CD4-positive, CD25-positive, alpha-beta regulatory T cell (primary cell): ENCODE data around the gene TMEM39B. TPM values are rescaled to one million over a fixed set of nuclear protein-coding genes. Genes with fewer than 3 reads are reported as not detected.

Experiments
- ATAC-seq, 2 donors: fragments of 150-1000 bp; cut with Tn5 transposase; one replicate each; pipeline ENCODE4 v1.10.0; 2021; ENCODE audit warnings: low read depth in 2 of 2, moderate number of reproducible peaks in 2 of 2, moderate library complexity in 1 of 2
- DNase-seq, 3 donors: peaks; one replicate each; pipeline versions ENCODE4 v3.0.0 to v3.0.0-alpha.2; 2012 to 2022; ENCODE audit warnings: mixed read lengths in 1 of 3
- H3K27ac ChIP-seq: one replicate; pipeline ENCODE4 v1.7.0; 2013; ENCODE audit warnings: mild to moderate bottlenecking, low read length; ENCODE audit not compliant: insufficient read depth, poor library complexity, severe bottlenecking
- H3K27me3 ChIP-seq: one replicate; pipeline ENCODE4 v1.7.0; 2013; ENCODE audit warnings: low read length; ENCODE audit not compliant: control insufficient read depth, insufficient read depth
- H3K36me3 ChIP-seq: one replicate; pipeline ENCODE4 v1.7.0; 2013; ENCODE audit warnings: mild to moderate bottlenecking, low read length, moderate library complexity; ENCODE audit not compliant: control insufficient read depth, insufficient read depth
- H3K4me1 ChIP-seq: 2 replicates; pipeline ENCODE4 v1.7.0; 2013; ENCODE audit warnings: mild to moderate bottlenecking, low read length; ENCODE audit not compliant: insufficient read depth, control insufficient read depth, poor library complexity, severe bottlenecking
- H3K4me3 ChIP-seq: one replicate; pipeline ENCODE4 v1.7.0; 2013; ENCODE audit warnings: low read depth, mild to moderate bottlenecking, low read length, moderate library complexity
- H3K9me3 ChIP-seq, 2 experiments: 1 replicate in 1 of 2; 2 replicates in 1 of 2; pipeline ENCODE4 v1.7.0; 2013; ENCODE audit warnings: low read length in 2 of 2, mild to moderate bottlenecking in 1 of 2, moderate library complexity in 1 of 2; ENCODE audit not compliant: control insufficient read depth in 2 of 2
- H3K27ac Mint-ChIP-seq, 3 donors: one replicate each; pipeline ENCODE4 v1.8.0; 2020 to 2022; ENCODE audit warnings: mild to moderate bottlenecking in 3 of 3, mixed read lengths in 3 of 3, moderate library complexity in 2 of 3
- H3K27me3 Mint-ChIP-seq: one replicate; pipeline ENCODE4 v1.8.0; 2022; ENCODE audit warnings: mild to moderate bottlenecking, mixed read lengths
- H3K36me3 Mint-ChIP-seq: one replicate; pipeline ENCODE4 v1.8.0; 2020; ENCODE audit warnings: mixed read lengths
- H3K4me1 Mint-ChIP-seq, 4 donors: one replicate each; pipeline ENCODE4 v1.8.0; 2020 to 2022; ENCODE audit warnings: mixed read lengths in 4 of 4, mild to moderate bottlenecking in 1 of 4
- H3K4me3 Mint-ChIP-seq, 4 donors: one replicate each; pipeline ENCODE4 v1.8.0; 2020 to 2022; ENCODE audit warnings: mild to moderate bottlenecking in 4 of 4, mixed read lengths in 4 of 4, moderate library complexity in 3 of 4
- H3K9me3 Mint-ChIP-seq, 7 donors: one replicate each; pipeline ENCODE4 v1.8.0; 2020 to 2022; ENCODE audit warnings: mixed read lengths in 7 of 7, mild to moderate bottlenecking in 3 of 7, moderate library complexity in 2 of 7
- polyA plus RNA-seq, 4 donors: library from polyadenylated mRNA; unstranded; fragments of 300-500 nt; fragmentation: Illumina TruSeq; gene quantifications; one replicate each; pipeline ENCODE4 v1.2.3, GENCODE V29; 2021
- total RNA-seq: library from RNA; stranded (reverse); gene quantifications from one replicate; pipeline ENCODE4 v1.2.3, GENCODE V29; 2022

TMEM39B gene
- 13.1 TPM for total RNA-seq
- 1 to 10 TPM; 2.3 to 3.6 (median 2.6) TPM for polyA plus RNA-seq

DNA sequence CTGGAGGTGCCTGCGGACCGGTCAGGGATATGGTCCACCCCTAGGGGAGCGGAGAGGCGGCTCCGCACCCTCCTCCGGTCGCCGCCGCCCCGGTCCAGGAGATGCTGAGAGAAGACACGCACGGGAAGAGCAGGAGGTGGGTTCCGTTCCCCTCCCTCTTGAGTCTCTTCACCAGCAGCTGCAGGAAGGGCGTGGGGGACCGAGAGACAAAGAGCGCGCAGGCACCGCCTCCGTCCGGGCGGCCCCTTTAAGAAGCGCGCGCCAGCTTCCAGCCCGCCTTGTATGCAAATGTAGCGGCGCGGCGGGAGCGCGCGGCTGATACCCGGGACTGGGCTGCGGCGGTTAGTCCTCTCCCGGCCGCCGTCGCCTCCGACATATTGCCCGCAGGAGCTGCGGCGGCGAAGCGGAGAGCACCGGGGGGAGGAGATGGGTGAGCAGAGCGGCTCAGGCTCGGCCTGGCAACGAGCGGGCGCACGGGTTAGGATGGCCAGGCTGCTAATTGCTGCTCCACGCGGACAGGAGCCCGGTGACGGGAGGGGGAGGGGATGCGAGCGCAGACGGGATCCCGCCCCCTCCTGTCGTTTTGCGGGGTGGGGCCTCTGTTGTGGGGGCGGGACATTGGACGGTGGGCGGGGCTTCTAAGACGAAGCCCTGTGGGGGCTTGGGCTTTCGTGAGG lies at the start of gene TMEM39B:
Gene TMEM39B, plus strand, starts transcription at position 318 of the 677 bp plus-strand sequence. Its CDS starts 109 bp downstream, at position 427.
- H3K4me1 Mint-ChIP-seq: peaks cover 6 to 51% (median 29%) of the 10 kb centered on the region in 4 donors

DNA sequence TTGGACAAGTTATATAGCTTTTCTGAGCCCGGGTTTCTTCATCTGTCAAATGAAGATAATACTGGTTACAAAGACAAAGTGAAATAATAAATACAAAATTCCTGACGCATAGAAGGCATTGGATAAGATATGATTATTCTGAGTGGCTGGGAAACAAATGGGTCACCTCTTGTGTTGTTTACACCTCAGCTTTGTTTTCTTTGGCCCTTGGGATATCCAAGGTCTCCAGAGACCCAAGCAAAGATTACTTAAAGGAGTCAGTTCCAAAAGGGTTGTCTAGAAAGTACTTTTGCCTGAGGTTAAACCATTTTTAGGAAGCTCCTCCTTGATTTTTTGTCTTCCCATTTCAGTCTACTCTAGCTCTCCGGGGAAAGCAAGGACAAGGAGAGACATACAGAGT lies 49.4 kb upstream of the TMEM39B start:
- DNase-seq: no peak
- Histone ChIP-seq H3K4me1 (peaks cover 14% of the 10 kb centered on the region), H3K9me3 (no peaks in the 10 kb centered on the region), H3K27me3 (no peaks in the 10 kb centered on the region), H3K4me3 (no peak overlapping the region), H3K27ac (no peak overlapping the region), H3K36me3 (peaks cover 13% of the 10 kb centered on the region)
- Mint-ChIP-seq H3K36me3 (peaks cover 4% of the 10 kb centered on the region), H3K9me3 (no peaks in the 10 kb centered on the region), H3K4me1 (peaks cover 15 to 75% (median 51%) of the 10 kb centered on the region in 4 donors), H3K27ac (peak overlapping the region in 1 of 3 donors; percentile 67), H3K27me3 (no peaks in the 10 kb centered on the region), H3K4me3 (peak overlapping the region in 1 of 4 donors; percentile 23)
- no peak for ATAC-seq

More for the DNA sequence above, at the start of gene TMEM39B:
- Mint-ChIP-seq H3K9me3 (no peaks in the 10 kb centered on the region), H3K36me3 (peaks cover 8% of the 10 kb centered on the region), H3K27me3 (peaks cover 5% of the 10 kb centered on the region), H3K4me3 (peak within 1 kb of the TSS; percentile 87 to 99 (median 96)), H3K27ac (peak within 1 kb of the TSS; percentile 96 to 98 (median 96))
- peaks cover 23% of the 10 kb centered on the region for H3K4me1 ChIP-seq
- H3K36me3 ChIP-seq: peaks cover 24% of the 10 kb centered on the region
- DNase-seq: peak; percentile 89 to 99 (median 97)
- peak within 1 kb of the TSS; percentile 86 for H3K27ac ChIP-seq
- peak; percentile 90 to 91 for ATAC-seq
- no peaks in the 10 kb centered on the region for H3K27me3 ChIP-seq
- peak within 1 kb of the TSS; percentile 84 for H3K4me3 ChIP-seq
- no peaks in the 10 kb centered on the region for H3K9me3 ChIP-seq

DNA sequence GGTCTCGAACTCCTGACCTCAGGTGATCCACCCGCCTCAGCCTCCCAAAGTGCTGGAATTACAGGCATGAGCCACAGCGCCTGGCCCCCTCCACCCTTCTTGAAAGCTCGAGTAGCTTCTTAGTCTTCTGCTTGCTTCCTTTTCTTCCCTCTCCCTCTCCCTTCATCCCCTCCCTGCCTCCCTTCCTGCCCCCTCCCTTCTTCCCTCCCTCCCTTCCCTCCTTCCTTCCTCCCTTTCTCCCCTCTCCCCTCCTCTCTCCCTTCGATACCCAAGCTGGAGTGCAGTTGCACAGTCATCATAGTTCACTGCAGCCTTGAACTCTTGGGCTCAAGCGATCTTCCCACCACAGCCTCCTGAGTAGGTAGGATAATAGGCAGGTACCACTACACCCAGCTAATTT lies 47.2 kb upstream of the TMEM39B start:
- H3K4me1 ChIP-seq: peaks cover 13% of the 10 kb centered on the region
- no peak overlapping the region for H3K4me3 Mint-ChIP-seq
- no peak for ATAC-seq
- no peaks in the 10 kb centered on the region for H3K9me3 Mint-ChIP-seq
- no peaks in the 10 kb centered on the region for H3K27me3 Mint-ChIP-seq
- H3K9me3 ChIP-seq: no peaks in the 10 kb centered on the region
- H3K27ac ChIP-seq: no peak overlapping the region
- peak overlapping the region in 1 of 3 donors; percentile 46 for H3K27ac Mint-ChIP-seq
- H3K27me3 ChIP-seq: no peaks in the 10 kb centered on the region
- H3K4me3 ChIP-seq: no peak overlapping the region
- peaks cover 17 to 76% (median 56%) of the 10 kb centered on the region in 4 donors for H3K4me1 Mint-ChIP-seq
- no peak for DNase-seq
- H3K36me3 ChIP-seq: peaks cover 19% of the 10 kb centered on the region
- H3K36me3 Mint-ChIP-seq: peaks cover 1% of the 10 kb centered on the region

DNA sequence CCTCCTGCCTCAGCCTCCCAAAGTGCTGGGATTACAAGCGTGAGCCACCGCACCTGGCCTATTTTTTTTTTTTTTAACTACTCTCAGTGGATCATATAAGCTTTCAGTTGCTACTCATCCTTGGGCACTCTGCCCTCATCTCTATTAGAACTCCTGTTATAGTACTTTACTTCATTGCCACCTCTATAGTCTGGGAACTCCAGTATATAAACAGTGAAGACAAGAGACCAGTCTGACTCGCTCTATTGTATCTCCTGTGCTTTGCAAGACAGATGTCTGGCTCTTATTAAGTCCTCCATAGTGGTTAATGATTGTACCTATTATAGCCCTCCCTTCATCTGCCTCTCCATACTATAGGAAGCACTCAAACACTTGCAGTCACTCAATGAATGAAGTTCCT lies 44.0 kb upstream of the TMEM39B start:
- Mint-ChIP-seq H3K4me3 (no peak overlapping the region), H3K27me3 (no peaks in the 10 kb centered on the region), H3K36me3 (peaks cover 22% of the 10 kb centered on the region), H3K27ac (peak overlapping the region in 2 of 3 donors; percentile 6 to 8), H3K4me1 (peaks cover 12 to 63% (median 49%) of the 10 kb centered on the region in 4 donors), H3K9me3 (no peaks in the 10 kb centered on the region)
- ATAC-seq (no peak), DNase-seq (no peak)
- Histone ChIP-seq H3K27me3 (no peaks in the 10 kb centered on the region), H3K9me3 (no peaks in the 10 kb centered on the region), H3K27ac (no peak overlapping the region), H3K4me1 (peaks cover 11% of the 10 kb centered on the region), H3K4me3 (no peak overlapping the region), H3K36me3 (peaks cover 43% of the 10 kb centered on the region)

DNA sequence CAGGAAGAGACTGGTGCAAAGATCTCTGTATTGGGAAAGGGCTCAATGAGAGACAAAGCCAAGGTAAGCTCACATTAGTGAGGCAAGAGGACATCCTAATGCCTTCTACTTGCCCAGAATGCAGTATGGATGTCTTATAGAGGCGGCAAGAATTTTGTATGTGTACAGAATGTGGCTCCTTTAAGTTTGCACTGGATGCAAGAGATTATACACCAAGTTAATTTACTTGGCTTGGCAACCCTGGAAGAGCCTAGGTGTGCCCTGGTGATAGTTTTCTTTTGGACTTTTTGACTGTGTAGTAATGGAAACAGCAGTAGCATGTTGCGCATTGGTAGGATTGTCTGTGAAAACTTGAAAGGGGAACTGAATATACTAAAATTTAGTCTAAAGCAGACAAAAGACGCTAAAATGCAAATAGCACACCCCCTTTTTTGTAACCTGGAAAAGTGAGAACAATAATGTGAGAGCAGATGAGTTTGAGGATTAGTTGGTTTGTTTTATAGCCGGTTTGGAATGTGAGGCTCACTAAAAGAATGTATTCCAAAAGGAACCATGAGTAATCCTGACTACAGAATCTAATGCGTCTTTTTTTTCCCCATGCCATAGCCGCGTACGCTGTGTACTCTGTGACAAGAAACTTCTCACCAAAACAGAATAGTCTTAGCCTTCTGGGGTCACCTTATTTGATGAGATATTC lies 41.0 kb upstream of the TMEM39B start:
- ATAC-seq (no peak), DNase-seq (no peak)
- Mint-ChIP-seq H3K27me3 (no peaks in the 10 kb centered on the region), H3K9me3 (no peaks in the 10 kb centered on the region), H3K27ac (peak overlapping the region in 2 of 3 donors; percentile 3 to 75), H3K36me3 (peaks cover 40% of the 10 kb centered on the region), H3K4me3 (no peak overlapping the region), H3K4me1 (peaks cover 22 to 60% (median 52%) of the 10 kb centered on the region in 4 donors)
- Histone ChIP-seq H3K27me3 (no peaks in the 10 kb centered on the region), H3K36me3 (peaks cover 60% of the 10 kb centered on the region), H3K9me3 (no peaks in the 10 kb centered on the region), H3K4me3 (no peak overlapping the region), H3K4me1 (peaks cover 11% of the 10 kb centered on the region), H3K27ac (no peak overlapping the region)

DNA sequence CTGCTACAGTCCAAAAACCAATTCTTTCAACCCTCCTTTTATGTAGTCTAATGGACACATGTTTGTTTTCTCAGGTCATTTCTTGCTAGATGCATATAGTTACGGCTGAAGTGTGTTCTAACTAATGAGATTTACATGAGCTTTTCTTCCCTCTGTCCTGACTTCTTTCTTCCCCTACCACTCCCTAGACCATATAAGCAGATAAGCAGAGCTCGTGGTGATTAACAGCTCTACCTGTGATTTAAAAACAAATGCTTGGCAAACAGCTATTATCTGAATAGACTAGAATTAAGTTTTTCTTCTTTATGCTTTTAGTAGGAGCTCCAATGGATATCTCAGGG lies 40.5 kb upstream of the TMEM39B start:
- no peak overlapping the region for H3K4me3 Mint-ChIP-seq
- ATAC-seq (no peak), DNase-seq (no peak)
- no peaks in the 10 kb centered on the region for H3K27me3 Mint-ChIP-seq
- peak overlapping the region in 1 of 3 donors; percentile 75 for H3K27ac Mint-ChIP-seq
- Histone ChIP-seq H3K4me1 (peaks cover 11% of the 10 kb centered on the region), H3K27me3 (no peaks in the 10 kb centered on the region), H3K4me3 (no peak overlapping the region), H3K27ac (no peak overlapping the region), H3K9me3 (no peaks in the 10 kb centered on the region), H3K36me3 (peaks cover 65% of the 10 kb centered on the region)
- H3K4me1 Mint-ChIP-seq: peaks cover 19 to 55% (median 48%) of the 10 kb centered on the region in 4 donors
- H3K9me3 Mint-ChIP-seq: no peaks in the 10 kb centered on the region
- H3K36me3 Mint-ChIP-seq: peaks cover 42% of the 10 kb centered on the region

DNA sequence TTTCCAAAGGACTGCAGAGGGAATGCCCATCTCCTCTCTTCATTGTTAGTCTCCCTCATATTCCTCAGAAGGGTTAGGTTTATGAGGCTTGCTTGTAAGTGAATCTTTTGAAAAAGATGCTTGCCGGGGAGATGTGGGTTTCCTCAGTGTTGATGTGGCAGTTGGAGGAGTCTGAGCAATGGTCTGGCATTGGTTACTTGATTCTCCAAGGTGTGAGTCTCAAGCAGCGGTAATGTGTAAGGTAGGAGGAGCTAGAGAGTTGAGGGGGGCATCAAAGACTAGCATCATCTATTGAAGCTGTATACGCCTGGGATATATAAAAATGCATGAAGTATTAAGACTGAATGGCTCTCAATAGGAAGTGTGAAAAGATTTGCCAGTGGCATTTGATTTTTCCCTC lies 37.6 kb upstream of the TMEM39B start:
- Histone ChIP-seq H3K27ac (no peak overlapping the region), H3K36me3 (peaks cover 89% of the 10 kb centered on the region), H3K9me3 (no peaks in the 10 kb centered on the region), H3K4me1 (no peaks in the 10 kb centered on the region), H3K27me3 (no peaks in the 10 kb centered on the region), H3K4me3 (no peak overlapping the region)
- Mint-ChIP-seq H3K27ac (peak overlapping the region in 1 of 3 donors; percentile 42), H3K4me3 (no peak overlapping the region), H3K36me3 (peaks cover 55% of the 10 kb centered on the region), H3K9me3 (no peaks in the 10 kb centered on the region), H3K4me1 (peaks cover 13 to 36% (median 31%) of the 10 kb centered on the region in 4 donors), H3K27me3 (no peaks in the 10 kb centered on the region)
- ATAC-seq: no peak
- DNase-seq: no peak
